ENCODE results near the gene KCNH6.

Gene KCNH6

GRCh38 chr17:63486317-63487013 lies 36.7 kb upstream of the KCNH6 start:
- no peak for DNase-seq

GRCh38 chr17:63487014-63487339 lies 36.2 kb upstream of the KCNH6 start:
- no peak for DNase-seq

- DNase-seq, result no peak
Observed at GRCh38 chr17:63488851-63489250, 34.3 kb upstream of the KCNH6 start.

- DNase-seq, result no peak
Observed at GRCh38 chr17:63489291-63489690, 33.9 kb upstream of the KCNH6 start.

GRCh38 chr17:63490329-63490728 lies 32.8 kb upstream of the KCNH6 start:
- DNase-seq, result no peak

GRCh38 chr17:63490858-63491400 lies 32.2 kb upstream of the KCNH6 start:
- no peak for DNase-seq

GRCh38 chr17:63491413-63491812 lies 31.7 kb upstream of the KCNH6 start:
- DNase-seq, result no peak

- no peak for DNase-seq
Observed at GRCh38 chr17:63491977-63492618, 31.1 kb upstream of the KCNH6 start.

- no peak for DNase-seq
Observed at GRCh38 chr17:63492940-63493339, 30.2 kb upstream of the KCNH6 start.

GRCh38 chr17:63493411-63493810 lies 29.7 kb upstream of the KCNH6 start:
- no peak for DNase-seq

- DNase-seq, result no peak
Observed at GRCh38 chr17:63494300-63494928, 28.7 kb upstream of the KCNH6 start.

- DNase-seq, result no peak
Observed at GRCh38 chr17:63495491-63495890, 27.7 kb upstream of the KCNH6 start.

GRCh38 chr17:63496177-63496576 lies 27.0 kb upstream of the KCNH6 start:
- DNase-seq, result no peak

- DNase-seq, result no peak
Observed at GRCh38 chr17:63496663-63497400, 26.3 kb upstream of the KCNH6 start.

- peak; percentile 67 for DNase-seq
Observed at GRCh38 chr17:63497708-63498483, 25.3 kb upstream of the KCNH6 start.

GRCh38 chr17:63498626-63499195 lies 24.4 kb upstream of the KCNH6 start:
- DNase-seq, result no peak

GRCh38 chr17:63500543-63501390 lies 22.4 kb upstream of the KCNH6 start:
- DNase-seq, result no peak

GRCh38 chr17:63503341-63503705 lies 19.8 kb upstream of the KCNH6 start:
- DNase-seq, result no peak

- DNase-seq, result no peak
Observed at GRCh38 chr17:63504261-63504660, 18.9 kb upstream of the KCNH6 start.

- DNase-seq, result no peak
Observed at GRCh38 chr17:63505341-63505740, 17.8 kb upstream of the KCNH6 start.

GRCh38 chr17:63506627-63507026 lies 16.5 kb upstream of the KCNH6 start:
- no peak for DNase-seq
